OCI-LY3 (cell line): ENCODE results near the gene ADGRF3.
A peak's percentile ranks its signal among the peaks of the same experiment; 100 is the strongest.

Experiments used
- H2AFZ ChIP-seq: fragments of 200-600, 300-600 bp; shearing (Covaris generic); 2 replicates; pipeline ENCODE4 v1.6.0; 2014; ENCODE audit warnings: antibody characterized with exemption, low read depth, low read length
- H3K27ac ChIP-seq: fragments of 200-600, 300-600 bp; sonication (generic); 2 replicates; pipeline ENCODE4 v1.5.1; 2014; ENCODE audit warnings: mild to moderate bottlenecking, low read length, moderate library complexity, mixed read lengths
- H3K27me3 ChIP-seq: fragments of 200-600, 300-600 bp; sonication (generic); 2 replicates; pipeline ENCODE4 v1.6.1; 2014; ENCODE audit warnings: low read depth, low read length, mixed read lengths
- H3K36me3 ChIP-seq: fragments of 200-600, 300-600 bp; sonication (generic); replicated peaks from 2 replicates; pipeline ENCODE3; 2014; ENCODE audit warnings: low read depth, low read length, mixed read lengths
- H3K4me1 ChIP-seq: fragments of 300-600, 200-600 bp; sonication (generic); 2 replicates; pipeline ENCODE4 v1.6.1; 2014; ENCODE audit warnings: low read length, mixed read lengths
- H3K4me2 ChIP-seq: fragments of 200-600, 300-600 bp; sonication (generic); 2 replicates; pipeline ENCODE4 v1.6.1; 2014; ENCODE audit warnings: low read length, mixed read lengths
- H3K4me3 ChIP-seq: fragments of 300-600, 200-600 bp; sonication (generic); 2 replicates; pipeline ENCODE4 v1.5.1; 2014; ENCODE audit warnings: antibody characterized with exemption, mild to moderate bottlenecking, low read length, moderate library complexity
- H3K79me2 ChIP-seq: fragments of 300-600, 200-600 bp; shearing (Covaris generic); 2 replicates; pipeline ENCODE4 v1.6.1; 2014; ENCODE audit warnings: mild to moderate bottlenecking, low read length, mixed read lengths
- H3K9ac ChIP-seq: fragments of 300-600, 200-600 bp; shearing (Covaris generic); 2 replicates; pipeline ENCODE4 v1.6.0; 2014; ENCODE audit warnings: mild to moderate bottlenecking, low read length, moderate library complexity
- H3K9me3 ChIP-seq: fragments of 200-600, 300-600 bp; shearing (Covaris generic); 2 replicates; pipeline ENCODE4 v1.6.1; 2014; ENCODE audit warnings: low read length, mixed read lengths; ENCODE audit not compliant: insufficient read depth
- H4K20me1 ChIP-seq: fragments of 200-600, 300-600 bp; sonication (generic); 2 replicates; pipeline ENCODE4 v1.6.1; 2016; ENCODE audit warnings: low read length, mixed read lengths; ENCODE audit not compliant: insufficient read depth
- EZH2phosphoT487 ChIP-seq: fragments of 200-600 bp; shearing (Covaris generic); IDR thresholded peaks from 2 replicates; pipeline ENCODE4 v1.6.1; 2018; ENCODE audit warnings: antibody characterized with exemption, mixed run types, low read depth
- TF ChIP-seq, protein P1 (sequence below): fragments of 200-600, 300-600 bp; sonication (generic); IDR thresholded peaks from 2 replicates; pipeline ENCODE4 v1.5.1; 2014; ENCODE audit warnings: antibody characterized with exemption, low read length, low read depth

Gene ADGRF3

DNA sequence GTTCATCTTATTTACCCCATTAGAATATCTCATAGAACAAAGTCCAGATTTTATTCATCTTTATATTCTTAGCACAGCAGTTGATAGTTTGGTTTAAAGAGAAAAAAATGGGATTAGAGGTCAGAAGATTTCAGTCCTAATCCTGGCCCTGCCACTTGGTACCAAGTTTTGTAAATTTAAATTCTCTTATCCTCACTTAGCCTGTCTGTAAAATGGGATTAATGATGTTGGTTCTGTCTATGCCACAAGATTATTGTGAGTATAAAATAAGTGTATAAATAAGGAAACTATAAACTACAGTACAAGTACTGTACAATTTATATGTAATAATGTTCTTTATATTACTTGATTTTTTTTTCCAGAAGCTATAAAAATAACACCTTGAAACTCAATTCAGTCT lies 38.0 kb upstream of the ADGRF3 start:
- Histone ChIP-seq H3K4me3 (no peak overlapping the region), H3K27me3 (no peaks in the 10 kb centered on the region), H3K4me2 (peak overlapping the region; percentile 51), H3K9ac (no peak overlapping the region), H3K36me3 (peaks cover 44% of the 10 kb centered on the region), H2AFZ (no peak overlapping the region), H3K79me2 (no peaks in the 10 kb centered on the region), H3K4me1 (peaks cover 40% of the 10 kb centered on the region), H3K9me3 (no peaks in the 10 kb centered on the region), H3K27ac (0 out of 2 replicates have a peak overlapping the region, but pooled peaks have one; percentile 45), H4K20me1 (peaks cover 19% of the 10 kb centered on the region; the same call in 1 of the 2 replicates)
- TF ChIP-seq, protein P1, sequence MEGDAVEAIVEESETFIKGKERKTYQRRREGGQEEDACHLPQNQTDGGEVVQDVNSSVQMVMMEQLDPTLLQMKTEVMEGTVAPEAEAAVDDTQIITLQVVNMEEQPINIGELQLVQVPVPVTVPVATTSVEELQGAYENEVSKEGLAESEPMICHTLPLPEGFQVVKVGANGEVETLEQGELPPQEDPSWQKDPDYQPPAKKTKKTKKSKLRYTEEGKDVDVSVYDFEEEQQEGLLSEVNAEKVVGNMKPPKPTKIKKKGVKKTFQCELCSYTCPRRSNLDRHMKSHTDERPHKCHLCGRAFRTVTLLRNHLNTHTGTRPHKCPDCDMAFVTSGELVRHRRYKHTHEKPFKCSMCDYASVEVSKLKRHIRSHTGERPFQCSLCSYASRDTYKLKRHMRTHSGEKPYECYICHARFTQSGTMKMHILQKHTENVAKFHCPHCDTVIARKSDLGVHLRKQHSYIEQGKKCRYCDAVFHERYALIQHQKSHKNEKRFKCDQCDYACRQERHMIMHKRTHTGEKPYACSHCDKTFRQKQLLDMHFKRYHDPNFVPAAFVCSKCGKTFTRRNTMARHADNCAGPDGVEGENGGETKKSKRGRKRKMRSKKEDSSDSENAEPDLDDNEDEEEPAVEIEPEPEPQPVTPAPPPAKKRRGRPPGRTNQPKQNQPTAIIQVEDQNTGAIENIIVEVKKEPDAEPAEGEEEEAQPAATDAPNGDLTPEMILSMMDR: no peak
- TF ChIP-seq EZH2phosphoT487: no peak

DNA sequence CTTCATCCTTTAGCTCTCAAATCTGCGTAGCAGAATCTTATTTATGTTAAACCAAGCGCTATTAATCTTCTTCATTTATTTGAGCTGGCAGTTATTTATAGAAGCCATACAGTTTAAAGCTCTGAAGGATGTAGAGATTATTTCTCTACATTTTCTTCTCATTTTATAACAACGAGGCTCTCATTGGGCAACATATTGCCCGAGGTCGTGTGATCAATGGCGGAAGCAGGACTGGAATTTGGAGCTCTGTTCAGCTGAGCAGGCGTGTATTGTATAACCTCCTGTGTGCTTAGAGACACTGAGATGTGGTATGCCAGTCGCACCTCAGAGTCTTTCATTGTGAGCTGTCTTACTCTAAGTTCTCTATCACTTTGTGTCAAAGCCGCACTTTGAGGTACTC lies 37.6 kb upstream of the ADGRF3 start:
- Histone ChIP-seq H3K27ac (peak overlapping the region; percentile 45), H2AFZ (no peak overlapping the region), H3K9me3 (no peaks in the 10 kb centered on the region), H3K79me2 (no peaks in the 10 kb centered on the region), H4K20me1 (peaks cover 19% of the 10 kb centered on the region; the same call in 1 of the 2 replicates), H3K36me3 (peaks cover 41% of the 10 kb centered on the region), H3K4me1 (peaks cover 40% of the 10 kb centered on the region), H3K4me3 (peak overlapping the region; percentile 35), H3K4me2 (peak overlapping the region; percentile 51), H3K27me3 (no peaks in the 10 kb centered on the region), H3K9ac (no peak overlapping the region)
- TF ChIP-seq EZH2phosphoT487: no peak
- TF ChIP-seq, protein P1: no peak

DNA sequence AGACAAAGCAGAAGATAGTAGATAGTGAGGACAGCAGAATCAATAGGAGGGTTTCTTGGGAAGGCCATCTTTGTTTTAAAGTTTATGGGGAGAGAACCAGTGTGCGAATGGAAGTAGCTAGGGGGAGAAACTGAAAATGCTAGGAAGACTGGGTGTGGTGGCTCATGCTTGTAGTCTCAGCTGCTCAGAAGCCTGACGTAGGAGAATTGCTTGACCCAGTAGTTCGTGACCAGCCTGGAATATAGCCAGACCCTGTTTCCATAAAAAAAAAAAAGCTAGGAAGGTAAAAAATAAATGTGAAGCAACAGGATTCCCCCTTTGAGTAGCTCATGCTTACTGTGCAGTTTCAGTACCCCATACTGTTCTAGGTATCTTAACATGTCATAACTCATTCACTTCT lies 36.0 kb upstream of the ADGRF3 start:
- no peak overlapping the region for H3K4me3 ChIP-seq
- no peak for TF ChIP-seq EZH2phosphoT487
- TF ChIP-seq, protein P1: no peak
- H3K4me1 ChIP-seq: peaks cover 50% of the 10 kb centered on the region
- peak overlapping the region; percentile 19 for H3K27ac ChIP-seq
- H4K20me1 ChIP-seq: peaks cover 19% of the 10 kb centered on the region; the same call in 1 of the 2 replicates
- H3K9me3 ChIP-seq: no peaks in the 10 kb centered on the region
- no peaks in the 10 kb centered on the region for H3K79me2 ChIP-seq
- H3K4me2 ChIP-seq: peak overlapping the region; percentile 48
- no peak overlapping the region for H3K9ac ChIP-seq
- no peaks in the 10 kb centered on the region for H3K27me3 ChIP-seq
- H2AFZ ChIP-seq: no peak overlapping the region
- peaks cover 37% of the 10 kb centered on the region for H3K36me3 ChIP-seq

DNA sequence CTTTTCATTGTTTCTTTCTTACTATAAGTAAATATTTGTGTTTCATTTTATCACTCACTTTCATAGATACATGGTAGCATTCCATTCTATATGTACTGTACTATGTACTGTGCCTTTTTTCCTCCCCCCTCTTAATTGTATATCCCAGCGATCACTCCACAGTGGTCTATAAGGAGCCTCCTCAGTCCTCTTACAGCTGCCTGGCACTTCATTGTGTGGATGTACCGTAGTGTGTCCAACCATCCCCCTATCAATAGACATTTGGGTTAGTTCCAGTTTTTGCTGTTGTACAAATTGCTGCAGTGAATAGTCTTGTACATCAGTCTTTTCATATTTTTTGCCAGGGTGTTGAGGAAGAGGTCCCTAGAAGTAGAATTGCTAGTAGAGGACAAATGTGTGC lies 33.7 kb upstream of the ADGRF3 start:
- no peaks in the 10 kb centered on the region for H3K9me3 ChIP-seq
- H3K9ac ChIP-seq: no peak overlapping the region
- peak overlapping the region; percentile 0; the same call in 1 of the 2 replicates for H3K4me2 ChIP-seq
- H3K27me3 ChIP-seq: no peaks in the 10 kb centered on the region
- H4K20me1 ChIP-seq: peaks cover 19% of the 10 kb centered on the region; the same call in 1 of the 2 replicates
- no peak overlapping the region for H3K4me3 ChIP-seq
- peaks cover 45% of the 10 kb centered on the region for H3K36me3 ChIP-seq
- TF ChIP-seq EZH2phosphoT487: no peak
- TF ChIP-seq, protein P1: no peak
- peak overlapping the region; percentile 21; the same call in 1 of the 2 replicates for H3K27ac ChIP-seq
- H3K4me1 ChIP-seq: peaks cover 50% of the 10 kb centered on the region
- no peaks in the 10 kb centered on the region for H3K79me2 ChIP-seq
- H2AFZ ChIP-seq: no peak overlapping the region
